Measurements from ENCODE around the gene USP48.

USP48 gene

GRCh38 chr1:21643624-21644023 is 139.3 kb downstream of the USP48 start:
- TF ChIP-seq, protein P1, sequence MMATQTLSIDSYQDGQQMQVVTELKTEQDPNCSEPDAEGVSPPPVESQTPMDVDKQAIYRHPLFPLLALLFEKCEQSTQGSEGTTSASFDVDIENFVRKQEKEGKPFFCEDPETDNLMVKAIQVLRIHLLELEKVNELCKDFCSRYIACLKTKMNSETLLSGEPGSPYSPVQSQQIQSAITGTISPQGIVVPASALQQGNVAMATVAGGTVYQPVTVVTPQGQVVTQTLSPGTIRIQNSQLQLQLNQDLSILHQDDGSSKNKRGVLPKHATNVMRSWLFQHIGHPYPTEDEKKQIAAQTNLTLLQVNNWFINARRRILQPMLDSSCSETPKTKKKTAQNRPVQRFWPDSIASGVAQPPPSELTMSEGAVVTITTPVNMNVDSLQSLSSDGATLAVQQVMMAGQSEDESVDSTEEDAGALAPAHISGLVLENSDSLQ (IDR thresholded peaks at IDR 0.05), result no peak
- no peak for TF ChIP-seq SP1 (IDR thresholded peaks at IDR 0.05)
- no peak for TF ChIP-seq BHLHE40 (IDR thresholded peaks at IDR 0.05; ENCODE audit: borderline replicate concordance)
- no peak for TF ChIP-seq L3MBTL2 (conservative IDR thresholded peaks at IDR 0.05)
- no peak for TF ChIP-seq FOXM1 (IDR thresholded peaks at IDR 0.05; ENCODE audit: borderline replicate concordance)
- TF ChIP-seq HDGF (IDR thresholded peaks at IDR 0.05; ENCODE audit: borderline replicate concordance), result no peak
- no peak for TF ChIP-seq TARDBP (IDR thresholded peaks at IDR 0.05)
- no peak for TF ChIP-seq LEF1 (IDR thresholded peaks at IDR 0.05; ENCODE audit: borderline replicate concordance)
- no peak for TF ChIP-seq ZNF384 (IDR thresholded peaks at IDR 0.05)
- no peak for TF ChIP-seq ARNT (IDR thresholded peaks at IDR 0.05)
- no peak for TF ChIP-seq FOXK2 (IDR thresholded peaks at IDR 0.05)
- no peak for TF ChIP-seq SUZ12 (IDR thresholded peaks at IDR 0.05)
- no peak for TF ChIP-seq FOXA1 (IDR thresholded peaks at IDR 0.05)
- TF ChIP-seq NFRKB (IDR thresholded peaks at IDR 0.05), result no peak
- no peak for TF ChIP-seq ELF4 (IDR thresholded peaks at IDR 0.05)
- no peak for TF ChIP-seq CTBP1 (IDR thresholded peaks at IDR 0.05; ENCODE audit: borderline replicate concordance)
- ChIA-PET POLR2A (no interaction called here), CTCF (interaction anchor here (0.6 kb wide), 1 partner anchor 30 kb away, joined by 3 read pairs; no protein-coding TSS in a partner anchor)
- DNase-seq (ENCODE audit: extremely low spot score), result no peak

- CTCF ChIA-PET, result no interaction called here
- no peak for DNase-seq (ENCODE audit: extremely low spot score)
- TF ChIP-seq ARNT (IDR thresholded peaks at IDR 0.05) (no peak), NFRKB (IDR thresholded peaks at IDR 0.05) (no peak), LEF1 (IDR thresholded peaks at IDR 0.05; ENCODE audit: borderline replicate concordance) (no peak), SUZ12 (IDR thresholded peaks at IDR 0.05) (no peak), ELF4 (IDR thresholded peaks at IDR 0.05) (no peak), CTBP1 (IDR thresholded peaks at IDR 0.05; ENCODE audit: borderline replicate concordance) (no peak), SP1 (IDR thresholded peaks at IDR 0.05) (no peak), HDGF (IDR thresholded peaks at IDR 0.05; ENCODE audit: borderline replicate concordance) (no peak), BHLHE40 (IDR thresholded peaks at IDR 0.05; ENCODE audit: borderline replicate concordance) (no peak), FOXK2 (IDR thresholded peaks at IDR 0.05) (no peak)
- POLR2A ChIA-PET, result no interaction called here
Observed at GRCh38 chr1:21641967-21642739, 140.8 kb downstream of the USP48 start.

DNA sequence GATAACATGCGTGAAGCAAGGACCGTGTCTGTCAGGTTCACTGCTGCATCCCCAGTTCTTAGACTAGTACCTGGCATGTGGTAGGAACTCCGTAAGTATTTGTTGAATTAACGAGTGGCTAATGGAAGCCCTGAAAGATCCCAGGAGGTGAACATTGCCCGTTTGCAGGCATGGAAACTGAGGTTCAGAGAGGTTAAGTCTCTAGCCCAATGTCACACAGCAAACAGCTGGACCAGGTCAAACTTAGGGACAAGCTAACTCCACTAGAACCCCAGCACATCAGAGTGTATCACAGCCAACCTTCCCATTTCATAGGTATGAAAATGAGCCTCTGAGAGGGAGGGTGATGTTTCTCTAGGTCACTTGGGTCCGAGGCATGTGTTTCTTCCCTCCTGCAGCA is 141.4 kb downstream of the USP48 start:
- no peak for DNase-seq (ENCODE audit: extremely low spot score)
- CTCF ChIA-PET, result interaction anchor here (1.4 kb wide), 1 partner anchor 17 kb away, joined by 4 read pairs; no protein-coding TSS in a partner anchor
- POLR2A ChIA-PET, result no interaction called here
- TF ChIP-seq CTBP1 (IDR thresholded peaks at IDR 0.05; ENCODE audit: borderline replicate concordance) (no peak), SP1 (IDR thresholded peaks at IDR 0.05) (no peak), ZNF384 (IDR thresholded peaks at IDR 0.05) (no peak), FOXM1 (IDR thresholded peaks at IDR 0.05; ENCODE audit: borderline replicate concordance) (no peak), NFRKB (IDR thresholded peaks at IDR 0.05) (no peak), SUZ12 (IDR thresholded peaks at IDR 0.05) (no peak), ARNT (IDR thresholded peaks at IDR 0.05) (no peak), FOXK2 (IDR thresholded peaks at IDR 0.05) (no peak), BHLHE40 (IDR thresholded peaks at IDR 0.05; ENCODE audit: borderline replicate concordance) (no peak), LEF1 (IDR thresholded peaks at IDR 0.05; ENCODE audit: borderline replicate concordance) (no peak), TARDBP (IDR thresholded peaks at IDR 0.05) (no peak), L3MBTL2 (conservative IDR thresholded peaks at IDR 0.05) (no peak), FOXA1 (IDR thresholded peaks at IDR 0.05) (no peak), HDGF (IDR thresholded peaks at IDR 0.05; ENCODE audit: borderline replicate concordance) (no peak), ELF4 (IDR thresholded peaks at IDR 0.05) (no peak)
- TF ChIP-seq, protein P1 (IDR thresholded peaks at IDR 0.05), result no peak

- no peak for DNase-seq (ENCODE audit: extremely low spot score)
- TF ChIP-seq L3MBTL2 (conservative IDR thresholded peaks at IDR 0.05), result no peak
- TF ChIP-seq ARNT (IDR thresholded peaks at IDR 0.05), result no peak
- TF ChIP-seq NFRKB (IDR thresholded peaks at IDR 0.05), result no peak
- TF ChIP-seq FOXM1 (IDR thresholded peaks at IDR 0.05; ENCODE audit: borderline replicate concordance), result no peak
- TF ChIP-seq CTBP1 (IDR thresholded peaks at IDR 0.05; ENCODE audit: borderline replicate concordance), result no peak
- no peak for TF ChIP-seq ZNF384 (IDR thresholded peaks at IDR 0.05)
- no peak for TF ChIP-seq HDGF (IDR thresholded peaks at IDR 0.05; ENCODE audit: borderline replicate concordance)
- no peak for TF ChIP-seq ELF4 (IDR thresholded peaks at IDR 0.05)
- TF ChIP-seq SP1 (IDR thresholded peaks at IDR 0.05), result no peak
- TF ChIP-seq FOXK2 (IDR thresholded peaks at IDR 0.05), result no peak
- ChIA-PET POLR2A (no interaction called here), CTCF (interaction anchor here (1.4 kb wide), 1 partner anchor 18 kb away, joined by 4 read pairs; no protein-coding TSS in a partner anchor)
Observed at GRCh38 chr1:21641076-21641475, 141.9 kb downstream of the USP48 start.

DNA sequence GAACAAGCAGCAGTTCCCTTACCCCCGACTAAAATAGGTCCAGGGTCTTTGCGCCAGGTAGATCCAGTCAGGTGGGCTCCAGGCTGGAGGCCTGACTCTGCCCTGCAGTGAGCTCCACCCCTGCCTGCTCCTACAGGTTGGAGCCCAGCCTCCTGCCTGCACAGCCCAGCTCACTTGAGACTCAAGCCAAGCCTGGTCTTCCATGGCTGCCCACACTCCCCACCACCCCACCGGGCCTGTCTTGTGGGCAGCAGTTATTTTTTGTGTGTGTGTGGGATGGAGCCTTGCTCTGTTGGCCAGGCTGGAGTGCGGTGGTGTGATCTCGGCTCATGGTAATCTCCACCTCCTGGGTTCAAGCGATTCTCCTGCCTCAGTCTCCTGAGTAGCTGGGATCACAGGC is 142.3 kb downstream of the USP48 start:
- no peak for DNase-seq (ENCODE audit: extremely low spot score)
- POLR2A ChIA-PET, result no interaction called here
- TF ChIP-seq FOXA1 (IDR thresholded peaks at IDR 0.05) (no peak), SP1 (IDR thresholded peaks at IDR 0.05) (no peak)
- TF ChIP-seq, protein P1 (IDR thresholded peaks at IDR 0.05), result no peak
- CTCF ChIA-PET, result interaction anchor here (1.4 kb wide), 1 partner anchor 18 kb away, joined by 4 read pairs; no protein-coding TSS in a partner anchor

GRCh38 chr1:21639594-21640041 is 143.3 kb downstream of the USP48 start:
- DNase-seq (ENCODE audit: extremely low spot score), result no peak
- CTCF ChIA-PET, result interaction anchor here (1.4 kb wide), 1 partner anchor 19 kb away, joined by 6 read pairs; no protein-coding TSS in a partner anchor
- TF ChIP-seq FOXK2 (IDR thresholded peaks at IDR 0.05) (no peak), FOXM1 (IDR thresholded peaks at IDR 0.05; ENCODE audit: borderline replicate concordance) (no peak), CTBP1 (IDR thresholded peaks at IDR 0.05; ENCODE audit: borderline replicate concordance) (no peak), SUZ12 (IDR thresholded peaks at IDR 0.05) (no peak), FOXA1 (IDR thresholded peaks at IDR 0.05) (no peak), TARDBP (IDR thresholded peaks at IDR 0.05) (no peak), SP1 (IDR thresholded peaks at IDR 0.05) (no peak), NFRKB (IDR thresholded peaks at IDR 0.05) (no peak), BHLHE40 (IDR thresholded peaks at IDR 0.05; ENCODE audit: borderline replicate concordance) (no peak), ELF4 (IDR thresholded peaks at IDR 0.05) (no peak), ZNF384 (IDR thresholded peaks at IDR 0.05) (no peak)
- TF ChIP-seq, protein P1 (IDR thresholded peaks at IDR 0.05), result no peak
- POLR2A ChIA-PET, result interaction anchor here (0.8 kb wide), 1 partner anchor 17 kb away, joined by 3 read pairs; no protein-coding TSS in a partner anchor
